Measurements from ENCODE around the gene PKP4.

- TF ChIP-seq POLR2AphosphoS5 (IDR thresholded peaks at IDR 0.05; ENCODE audit: low read depth, low read length) (no peak), POLR2A (IDR thresholded peaks at IDR 0.05; ENCODE audit: low read depth, low read length) (no peak), TAF1 (IDR thresholded peaks at IDR 0.05; ENCODE audit: low read depth, low read length) (no peak), PAX5 (IDR thresholded peaks at IDR 0.05; ENCODE audit: insufficient read depth, low read length, severe bottlenecking) (no peak)
These were observed 142.9 kb downstream of the PKP4 start for GRCh38 chr2:158599609-158600008.

All from GM12891 (cell line).